Left lung (tissue), 10 donors: ENCODE results near the gene HCFC1. TPM values are rescaled to one million over a fixed set of nuclear protein-coding genes. Genes with fewer than 3 reads are reported as not detected.

Experiments used
- ATAC-seq: fragments of 200-7000 bp; cut with Tn5 transposase; one replicate; pipeline ENCODE4 v1.9.1; 2020; ENCODE audit warnings: moderate library complexity
- DNase-seq, 4 donors: peaks; one replicate each; pipeline ENCODE4 v3.0.0-alpha.2; 2013 to 2020
- H3K27ac ChIP-seq, 2 donors: fragments of 200-600 bp; sonication (generic) in 1 of 2; one replicate each; pipeline versions ENCODE4 v1.5.0 to v1.8.0; 2020 to 2021
- H3K27me3 ChIP-seq, 2 donors: fragments of 200-600 bp; sonication (generic) in 1 of 2; one replicate each; pipeline versions ENCODE4 v1.5.0 to v1.8.0; 2020 to 2021
- H3K36me3 ChIP-seq, 2 donors: fragments of 200-600 bp; sonication (generic) in 1 of 2; one replicate each; pipeline versions ENCODE4 v1.5.0 to v1.8.0; 2020 to 2021
- H3K4me1 ChIP-seq, 2 donors: fragments of 200-600 bp; one replicate each; pipeline ENCODE4 v1.8.0; 2021
- H3K4me3 ChIP-seq, 2 donors: fragments of 200-600 bp; sonication (generic) in 1 of 2; one replicate each; pipeline versions ENCODE4 v1.5.0 to v1.8.0; 2020 to 2021; ENCODE audit warnings: mild to moderate bottlenecking in 1 of 2
- H3K9me3 ChIP-seq, 2 donors: fragments of 200-600 bp; sonication (generic) in 1 of 2; one replicate each; pipeline versions ENCODE4 v1.5.0 to v1.8.0; 2020 to 2021
- intact Hi-C, 2 donors: fragments of 100-400 bp; cut with DNase I; formaldehyde crosslinking; loops; one replicate each; pipeline versions ENCODE4 v1.11.2 to v1.14.2; 2022
- polyA plus RNA-seq, 6 donors: library from polyadenylated mRNA; unstranded; fragments of 120-200 nt; gene quantifications; one replicate each; pipeline ENCODE4 v1.2.1, GENCODE V29; 2013; ENCODE audit not compliant: insufficient read length in 6 of 6
- total RNA-seq, 2 donors: library from RNA; stranded (reverse); fragmentation: NEBNext Ultra II Directional; extraction: Animal tissue kit (Norgen Biotek cat#: 25700); gene quantifications; one replicate each; pipeline ENCODE4 v1.2.1, GENCODE V29; 2021
- TF ChIP-seq, protein P1 (sequence below), 2 donors: fragments of 200-600 bp; sonication (generic) in 1 of 2; IDR thresholded peaks; one replicate each; pipeline versions ENCODE4 v1.5.0 to v1.8.0; 2021; ENCODE audit warnings: antibody characterized with exemption in 2 of 2
- donor health status: DM: no; HTN: yes; CAD: no.
- donor health status: DM: no; HTN: no; CAD: no.

Gene HCFC1
- total and polyA plus RNA-seq, 8 donors = 28.4 to 58.1 (median 43.9) TPM

DNA sequence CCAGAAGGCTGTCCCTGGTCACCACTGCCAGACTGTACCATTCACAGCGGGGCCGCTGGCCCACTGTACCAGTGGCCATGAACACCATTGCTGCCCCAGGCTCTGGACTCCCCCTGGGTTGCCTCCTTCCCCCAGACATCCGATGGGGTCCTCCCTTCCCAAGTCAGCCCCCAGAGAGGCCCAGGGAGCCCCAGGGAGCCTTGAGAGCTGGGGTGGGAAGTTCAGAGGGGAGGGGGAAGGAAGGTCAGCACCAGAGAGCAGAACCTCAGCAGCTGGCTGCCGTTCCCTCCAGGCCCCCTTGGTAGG is 45.1 kb downstream of the HCFC1 start:
- Histone ChIP-seq H3K9me3 (no peaks in the 10 kb centered on the region), H3K36me3 (peaks cover 0 to 17% of the 10 kb centered on the region in 2 donors), H3K27me3 (no peaks in the 10 kb centered on the region), H3K4me1 (peaks cover 4 to 43% of the 10 kb centered on the region in 2 donors), H3K4me3 (peak overlapping the region in 1 of 2 donors; percentile 57), H3K27ac (peak overlapping the region; percentile 96 to 97)
- no peak for DNase-seq
- intact Hi-C loops = no loop called here
- ATAC-seq = no peak
- TF ChIP-seq, protein P1, sequence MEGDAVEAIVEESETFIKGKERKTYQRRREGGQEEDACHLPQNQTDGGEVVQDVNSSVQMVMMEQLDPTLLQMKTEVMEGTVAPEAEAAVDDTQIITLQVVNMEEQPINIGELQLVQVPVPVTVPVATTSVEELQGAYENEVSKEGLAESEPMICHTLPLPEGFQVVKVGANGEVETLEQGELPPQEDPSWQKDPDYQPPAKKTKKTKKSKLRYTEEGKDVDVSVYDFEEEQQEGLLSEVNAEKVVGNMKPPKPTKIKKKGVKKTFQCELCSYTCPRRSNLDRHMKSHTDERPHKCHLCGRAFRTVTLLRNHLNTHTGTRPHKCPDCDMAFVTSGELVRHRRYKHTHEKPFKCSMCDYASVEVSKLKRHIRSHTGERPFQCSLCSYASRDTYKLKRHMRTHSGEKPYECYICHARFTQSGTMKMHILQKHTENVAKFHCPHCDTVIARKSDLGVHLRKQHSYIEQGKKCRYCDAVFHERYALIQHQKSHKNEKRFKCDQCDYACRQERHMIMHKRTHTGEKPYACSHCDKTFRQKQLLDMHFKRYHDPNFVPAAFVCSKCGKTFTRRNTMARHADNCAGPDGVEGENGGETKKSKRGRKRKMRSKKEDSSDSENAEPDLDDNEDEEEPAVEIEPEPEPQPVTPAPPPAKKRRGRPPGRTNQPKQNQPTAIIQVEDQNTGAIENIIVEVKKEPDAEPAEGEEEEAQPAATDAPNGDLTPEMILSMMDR (IDR thresholded peaks at IDR 0.05) = no peak

DNA sequence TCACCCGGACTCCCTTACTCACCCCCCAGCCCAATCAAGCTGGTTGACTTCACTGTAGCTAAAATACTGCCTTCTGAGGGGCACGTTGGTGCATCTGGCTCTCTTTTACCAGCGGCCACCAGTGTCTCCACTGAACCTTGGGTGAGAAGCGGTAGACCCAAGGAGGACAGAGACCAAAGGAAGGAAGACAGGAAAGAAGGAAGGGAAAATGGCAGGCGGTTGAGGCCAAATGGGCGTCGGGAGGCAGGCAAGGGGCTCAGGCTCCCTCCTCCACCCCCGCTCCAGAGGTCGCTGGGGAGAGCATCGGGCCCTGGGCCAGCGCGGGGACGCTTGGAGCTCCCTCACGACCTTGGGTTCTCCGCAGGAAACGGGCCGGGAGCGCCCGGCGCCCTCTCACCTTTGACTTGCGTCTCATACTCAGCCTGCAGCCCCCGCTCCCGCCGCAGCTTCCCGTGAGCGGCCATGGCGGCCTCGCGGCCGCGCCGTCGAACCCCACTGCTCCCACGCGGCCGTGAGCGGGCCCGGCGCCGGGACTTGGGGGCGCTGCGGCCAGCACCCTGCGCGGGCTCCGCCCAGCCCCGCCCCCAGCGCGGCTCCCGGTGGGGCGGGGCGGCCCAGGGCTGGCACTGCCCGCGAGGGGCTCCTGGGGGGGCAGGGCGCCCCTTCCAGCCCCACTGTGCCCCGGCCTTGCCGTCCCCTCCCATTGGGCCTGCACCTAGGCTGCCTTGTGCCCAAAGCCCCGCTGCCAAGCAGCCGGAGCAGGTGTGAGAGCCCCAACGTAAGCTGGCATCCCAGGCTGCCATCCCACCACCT is 45.7 kb downstream of the HCFC1 start, which contains the start of gene ARHGAP4:
TSS of gene ARHGAP4 (minus strand) at position 526 of the 813 bp plus-strand sequence. CDS start at position 464, 62 bp downstream.
- Histone ChIP-seq H3K36me3 (peaks cover 0 to 14% of the 10 kb centered on the region in 2 donors), H3K27me3 (no peaks in the 10 kb centered on the region), H3K4me1 (peaks cover 4 to 44% of the 10 kb centered on the region in 2 donors), H3K9me3 (no peaks in the 10 kb centered on the region), H3K27ac (peak within 1 kb of the TSS; percentile 96 to 97), H3K4me3 (peak within 1 kb of the TSS; percentile 15 to 57)
- intact Hi-C loops = no loop called here
- TF ChIP-seq, protein P1 (IDR thresholded peaks at IDR 0.05) = no peak
- DNase-seq (peak in 1 of 4 donors; percentile 86), ATAC-seq (no peak)

DNA sequence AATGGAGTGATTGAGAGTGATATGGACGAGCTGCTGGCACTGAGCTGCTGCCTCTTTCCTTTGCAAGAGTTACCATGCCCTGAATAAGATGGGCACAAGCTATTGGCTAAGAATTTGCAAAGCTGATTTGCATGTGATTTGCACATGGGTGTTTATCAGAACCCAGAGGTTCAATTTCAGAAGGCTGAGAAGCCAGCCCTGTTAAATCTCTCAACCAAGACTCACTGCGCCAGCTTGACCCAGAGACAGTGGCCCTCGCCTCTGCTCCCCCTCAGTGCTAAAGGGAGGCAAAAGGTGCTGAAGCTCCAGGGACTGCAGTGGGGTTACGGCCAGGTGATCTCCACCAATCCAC is 46.3 kb downstream of the HCFC1 start:
- Histone ChIP-seq H3K4me1 (peaks cover 4 to 44% of the 10 kb centered on the region in 2 donors), H3K27ac (peak overlapping the region; percentile 67 to 97), H3K36me3 (peaks cover 0 to 14% of the 10 kb centered on the region in 2 donors), H3K9me3 (no peaks in the 10 kb centered on the region), H3K27me3 (no peaks in the 10 kb centered on the region), H3K4me3 (peak overlapping the region in 1 of 2 donors; percentile 57)
- ATAC-seq = no peak
- intact Hi-C loops = no loop called here
- DNase-seq = no peak
- TF ChIP-seq, protein P1 (IDR thresholded peaks at IDR 0.05) = no peak

DNA sequence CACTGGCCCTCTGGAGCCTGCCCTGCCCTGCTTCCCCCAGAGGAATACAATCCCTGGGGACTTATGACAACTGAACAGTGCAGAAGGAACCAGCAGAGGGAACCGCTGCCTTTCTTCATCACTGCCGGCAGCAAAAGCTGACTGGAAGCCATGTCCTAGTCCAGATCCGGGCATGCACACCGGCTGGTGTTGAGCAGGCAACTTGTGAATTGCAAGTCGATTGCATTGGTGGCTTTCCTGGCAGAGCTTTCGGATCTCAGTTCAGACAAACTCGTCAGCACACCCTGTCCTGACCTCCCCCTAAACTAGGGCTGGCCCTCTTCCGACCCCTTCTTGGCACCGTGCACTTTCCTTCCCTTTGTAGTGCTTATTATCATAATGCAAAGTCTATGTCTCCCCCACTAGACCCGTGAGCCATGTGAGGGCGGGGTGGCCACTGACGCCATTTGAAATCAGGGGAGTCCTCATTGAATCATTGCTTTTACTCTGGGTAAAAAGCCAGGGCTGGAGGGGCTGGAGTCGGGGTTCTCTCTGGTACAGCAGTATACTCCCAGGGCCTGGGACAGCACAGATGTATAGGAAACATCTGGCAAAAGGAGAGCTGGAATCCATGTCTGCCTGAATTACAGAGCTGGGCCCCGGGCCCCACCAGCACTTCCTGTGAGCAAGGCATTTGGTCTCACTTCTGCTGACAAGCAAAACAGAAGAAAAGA is 47.3 kb downstream of the HCFC1 start:
- intact Hi-C loops = no loop called here
- H3K27me3 ChIP-seq = no peaks in the 10 kb centered on the region
- H3K36me3 ChIP-seq = peaks cover 0 to 17% of the 10 kb centered on the region in 2 donors
- H3K4me1 ChIP-seq = peaks cover 4 to 40% of the 10 kb centered on the region in 2 donors
- H3K27ac ChIP-seq = peak overlapping the region; percentile 67 to 97
- peak in 2 of 4 donors; percentile 44 to 57 for DNase-seq
- peak overlapping the region in 1 of 2 donors; percentile 57 for H3K4me3 ChIP-seq
- ATAC-seq = no peak
- TF ChIP-seq, protein P1 (IDR thresholded peaks at IDR 0.05) = peak in 1 of 2 donors; percentile 20
- no peaks in the 10 kb centered on the region for H3K9me3 ChIP-seq
